ENCODE results near the gene RBFA. TPM values are rescaled to one million over a fixed set of nuclear protein-coding genes. Genes with fewer than 3 reads are reported as not detected.

The RBFA gene
- total and polyA plus RNA-seq, 10 of the 15 experiments (the other 5 are each of a cell fraction or from before 2014, with no cell fraction given): 7.2 to 56.0 (median 37.7) TPM

DNA sequence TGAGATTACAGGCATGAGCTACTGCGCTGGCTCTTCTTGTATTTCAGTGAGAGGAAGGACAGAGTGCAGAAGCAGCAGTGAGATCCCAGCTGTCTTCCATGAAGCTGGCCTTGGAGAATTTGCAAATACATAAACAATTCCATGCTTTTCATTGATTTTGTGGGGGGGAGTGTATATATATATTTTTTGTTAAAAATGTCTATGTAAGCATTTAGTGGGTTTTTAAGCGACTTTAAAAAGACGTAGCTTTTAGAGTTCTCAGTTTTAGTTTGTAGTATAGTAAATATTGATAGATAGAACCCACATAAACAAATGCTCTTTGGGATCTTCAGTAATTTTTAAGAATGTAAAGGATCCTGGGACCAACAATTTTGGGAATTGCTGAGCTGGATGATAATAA, 6.3 kb downstream of the RBFA start:
- in situ Hi-C loops (cut with MboI): no loop called here
- POLR2A ChIA-PET: interaction anchor here (0.5 kb wide), 1 partner anchor 80 kb away, joined by 3 read pairs; no protein-coding TSS in a partner anchor
- H4K20me1 ChIP-seq (ENCODE audit: control insufficient read depth, insufficient read depth): no peaks in the 10 kb centered on the region
- H3K4me2 ChIP-seq (ENCODE audit: control insufficient read depth, insufficient read depth): no peak overlapping the region
- no peak overlapping the region for H3K9ac ChIP-seq (ENCODE audit: control insufficient read depth, insufficient read depth, low read length)
- WGBS (ENCODE audit: insufficient coverage, insufficient replicate concordance, low lambda C conversion rate, missing lambda C conversion rate): 96% methylated on average over 3 of the region's 3 CpGs
- SMC1A ChIA-PET (ENCODE audit: uncharacterized antibody, unreplicated experiment): no interaction called here
- DNase-seq (ENCODE audit: low read depth, low spot score): no peak
- no peak overlapping the region for H3K4me3 ChIP-seq
- H3K36me3 ChIP-seq (ENCODE audit: control insufficient read depth in 2 of 2, insufficient read depth in 2 of 2, low read length in 1 of 2): peaks cover 0 to 9% of the 10 kb centered on the region in 2 experiments; a peak in 3 of 4 replicates
- no peak overlapping the region for H3K27ac ChIP-seq (ENCODE audit: control insufficient read depth, insufficient read depth)
- H3K9me3 ChIP-seq (replicated peaks; ENCODE audit: control insufficient read depth, insufficient read depth, low read length): no peaks in the 10 kb centered on the region
- FAIRE-seq: no peak
- RAD21 ChIA-PET (ENCODE audit: unreplicated experiment): no interaction called here
- TF ChIP-seq, protein P1, sequence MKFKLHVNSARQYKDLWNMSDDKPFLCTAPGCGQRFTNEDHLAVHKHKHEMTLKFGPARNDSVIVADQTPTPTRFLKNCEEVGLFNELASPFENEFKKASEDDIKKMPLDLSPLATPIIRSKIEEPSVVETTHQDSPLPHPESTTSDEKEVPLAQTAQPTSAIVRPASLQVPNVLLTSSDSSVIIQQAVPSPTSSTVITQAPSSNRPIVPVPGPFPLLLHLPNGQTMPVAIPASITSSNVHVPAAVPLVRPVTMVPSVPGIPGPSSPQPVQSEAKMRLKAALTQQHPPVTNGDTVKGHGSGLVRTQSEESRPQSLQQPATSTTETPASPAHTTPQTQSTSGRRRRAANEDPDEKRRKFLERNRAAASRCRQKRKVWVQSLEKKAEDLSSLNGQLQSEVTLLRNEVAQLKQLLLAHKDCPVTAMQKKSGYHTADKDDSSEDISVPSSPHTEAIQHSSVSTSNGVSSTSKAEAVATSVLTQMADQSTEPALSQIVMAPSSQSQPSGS (IDR thresholded peaks at IDR 0.05; ENCODE audit: low read length): no peak
- TF ChIP-seq KLF5 (IDR thresholded peaks at IDR 0.05; ENCODE audit: partially characterized antibody) (no peak), POLR2AphosphoS2 (IDR thresholded peaks at IDR 0.05; ENCODE audit: low read depth, low read length) (no peak), ZSCAN29 (IDR thresholded peaks at IDR 0.05) (no peak)
- TF ChIP-seq, protein P2, sequence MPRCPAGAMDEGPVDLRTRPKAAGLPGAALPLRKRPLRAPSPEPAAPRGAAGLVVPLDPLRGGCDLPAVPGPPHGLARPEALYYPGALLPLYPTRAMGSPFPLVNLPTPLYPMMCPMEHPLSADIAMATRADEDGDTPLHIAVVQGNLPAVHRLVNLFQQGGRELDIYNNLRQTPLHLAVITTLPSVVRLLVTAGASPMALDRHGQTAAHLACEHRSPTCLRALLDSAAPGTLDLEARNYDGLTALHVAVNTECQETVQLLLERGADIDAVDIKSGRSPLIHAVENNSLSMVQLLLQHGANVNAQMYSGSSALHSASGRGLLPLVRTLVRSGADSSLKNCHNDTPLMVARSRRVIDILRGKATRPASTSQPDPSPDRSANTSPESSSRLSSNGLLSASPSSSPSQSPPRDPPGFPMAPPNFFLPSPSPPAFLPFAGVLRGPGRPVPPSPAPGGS (IDR thresholded peaks at IDR 0.05; ENCODE audit: borderline replicate concordance, insufficient read depth, low read depth, low read length, poor library complexity, severe bottlenecking): no peak
- TF ChIP-seq, protein P3, sequence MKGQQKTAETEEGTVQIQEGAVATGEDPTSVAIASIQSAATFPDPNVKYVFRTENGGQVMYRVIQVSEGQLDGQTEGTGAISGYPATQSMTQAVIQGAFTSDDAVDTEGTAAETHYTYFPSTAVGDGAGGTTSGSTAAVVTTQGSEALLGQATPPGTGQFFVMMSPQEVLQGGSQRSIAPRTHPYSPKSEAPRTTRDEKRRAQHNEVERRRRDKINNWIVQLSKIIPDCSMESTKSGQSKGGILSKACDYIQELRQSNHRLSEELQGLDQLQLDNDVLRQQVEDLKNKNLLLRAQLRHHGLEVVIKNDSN (IDR thresholded peaks at IDR 0.05; ENCODE audit: borderline replicate concordance, extremely low read length, insufficient read depth, low read depth, low read length): no peak
- no TSS peak for BruUV-seq (replicated peaks)
- H3K4me1 ChIP-seq (ENCODE audit: control insufficient read depth, insufficient read depth, low read length): no peaks in the 10 kb centered on the region; the same call in 1 of the 2 replicates
- no peak for ATAC-seq
- H3K27me3 ChIP-seq (replicated peaks in 1 of 2; ENCODE audit: control insufficient read depth in 2 of 2, insufficient read depth in 2 of 2, low read length in 1 of 2): no peaks in the 10 kb centered on the region
- H2AFZ ChIP-seq (ENCODE audit: control insufficient read depth, low read depth, low read length): no peak overlapping the region
- peaks cover 5% of the 10 kb centered on the region for H3K79me2 ChIP-seq (ENCODE audit: control insufficient read depth, insufficient read depth, low read length)
- CTCF ChIA-PET: no interaction called here
- intact Hi-C loops (cut with micrococcal nuclease; ENCODE audit: unreplicated experiment): no loop called here

Data from GM12878 (cell line).